Regular cardiac myocyte (primary cell): ENCODE data around the gene ASCC1. TPM values are rescaled to one million over a fixed set of nuclear protein-coding genes. Genes with fewer than 3 reads are reported as not detected.

Experiments used
- total RNA-seq: library from RNA; depleted of rRNA; stranded (reverse); fragments of >200 nt; gene quantifications from 2 replicates; pipeline ENCODE4 v1.2.3, GENCODE V29; 2014

The ASCC1 gene, protein sequence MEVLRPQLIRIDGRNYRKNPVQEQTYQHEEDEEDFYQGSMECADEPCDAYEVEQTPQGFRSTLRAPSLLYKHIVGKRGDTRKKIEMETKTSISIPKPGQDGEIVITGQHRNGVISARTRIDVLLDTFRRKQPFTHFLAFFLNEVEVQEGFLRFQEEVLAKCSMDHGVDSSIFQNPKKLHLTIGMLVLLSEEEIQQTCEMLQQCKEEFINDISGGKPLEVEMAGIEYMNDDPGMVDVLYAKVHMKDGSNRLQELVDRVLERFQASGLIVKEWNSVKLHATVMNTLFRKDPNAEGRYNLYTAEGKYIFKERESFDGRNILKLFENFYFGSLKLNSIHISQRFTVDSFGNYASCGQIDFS
- 24.0 and 26.5 TPM in 2 replicates for total RNA-seq

GRCh38 chr10:72215611-72216549, at the start of gene ASCC1, which contains the start of gene ANAPC16:
Gene ASCC1, minus strand, starts transcription at chr10:72216276. Its CDS starts 2,978 bp downstream, at chr10:72213298.
Gene ANAPC16, plus strand, starts transcription at chr10:72216012. Its CDS starts 7,903 bp downstream, at chr10:72223915.

DNA sequence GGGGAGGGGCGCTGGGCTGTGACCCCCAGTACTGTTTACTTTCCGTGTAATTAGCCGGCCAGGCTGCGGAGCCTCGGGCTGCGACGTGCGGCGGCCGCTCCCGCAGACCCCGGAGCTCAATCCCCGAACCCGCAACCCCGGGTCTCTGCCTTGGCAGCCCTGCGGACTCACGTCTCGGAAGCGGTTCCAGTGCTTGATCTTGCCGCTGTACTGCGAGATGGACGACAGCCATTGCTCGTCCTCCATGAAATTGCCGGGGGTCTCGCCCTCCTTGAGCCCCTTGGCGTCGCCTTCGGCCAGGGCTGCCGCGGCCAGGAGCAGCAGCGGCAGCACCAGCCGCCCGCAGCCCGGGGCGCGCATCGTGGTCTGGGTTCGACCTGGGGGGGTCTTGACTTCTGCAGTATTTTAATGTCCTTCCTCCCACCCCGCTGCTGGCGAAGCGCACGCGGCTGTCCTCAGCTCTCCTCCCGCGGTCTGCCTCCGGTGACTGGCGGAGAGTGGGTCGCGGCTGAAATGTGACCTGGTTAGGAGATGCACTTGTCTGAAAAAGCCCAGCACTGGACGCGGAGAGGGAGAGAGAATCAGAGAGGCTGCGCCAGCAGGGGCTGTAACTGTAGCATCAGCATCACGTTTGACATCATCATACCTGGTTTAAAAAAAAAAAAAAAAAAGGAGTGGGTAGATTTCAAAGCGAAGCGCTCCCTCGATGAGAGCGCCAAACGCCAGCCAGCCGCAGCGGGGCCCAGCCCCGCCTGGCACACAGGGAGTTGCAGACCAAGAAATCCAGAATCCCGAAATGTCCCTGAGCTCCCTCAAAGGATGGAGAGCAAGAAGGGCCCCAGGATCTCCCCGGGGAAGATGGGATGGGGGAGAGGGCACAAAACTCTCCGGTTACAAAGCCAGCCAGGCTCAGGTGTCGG, 127.8 kb downstream of the ASCC1 start, which contains the start of gene SPOCK2:
TSS of gene SPOCK2 (minus strand) at position 583 of the 920 bp plus-strand sequence. CDS start at position 360, 223 bp downstream.

Other genes with a start within 250 kb of the ASCC1 start
- gene SPOCK2, start 127.7 kb downstream of the ASCC1 start, total RNA-seq: 0.19 and 0.28 TPM in 2 replicates
- 29.1 and 43.4 TPM in 2 replicates for gene ANAPC16, start 264 bp downstream of the ASCC1 start, total RNA-seq
- 429 and 1,067 TPM in 2 replicates for gene DDIT4, start 57.6 kb upstream of the ASCC1 start, total RNA-seq
- 22.8 and 23.6 TPM in 2 replicates for gene DNAJB12, start 138.6 kb upstream of the ASCC1 start, total RNA-seq